Neural crest cell (in vitro differentiated cells): ENCODE results near the gene CKLF. TPM values are rescaled to one million over a fixed set of nuclear protein-coding genes. Genes with fewer than 3 reads are reported as not detected.
"Not testable (repeated sequence)": the region's sequence is repeated elsewhere in the genome, so short reads cannot be mapped to it uniquely, and the experiment has no call there.

Experiments
- DNase-seq: peaks from one replicate; pipeline ENCODE4 v3.0.0; 2021; ENCODE audit warnings: low read depth, mixed read lengths, low spot score
- H3K27ac Mint-ChIP-seq: one replicate; pipeline ENCODE4 v1.8.0; 2021; ENCODE audit warnings: mild to moderate bottlenecking, mixed read lengths; ENCODE audit not compliant: unreplicated experiment
- H3K27me3 Mint-ChIP-seq: 2 replicates; pipeline ENCODE4 v1.8.0; 2021; ENCODE audit warnings: low read depth, mild to moderate bottlenecking, mixed read lengths
- H3K36me3 Mint-ChIP-seq: 2 replicates; pipeline ENCODE4 v1.8.0; 2021; ENCODE audit warnings: low read depth, mild to moderate bottlenecking, mixed read lengths
- H3K4me1 Mint-ChIP-seq: 2 replicates; pipeline ENCODE4 v1.8.0; 2021; ENCODE audit warnings: mixed read lengths
- H3K4me3 Mint-ChIP-seq: one replicate; pipeline ENCODE4 v1.8.0; 2021; ENCODE audit warnings: mild to moderate bottlenecking, mixed read lengths
- H3K9me3 Mint-ChIP-seq: 2 replicates; pipeline ENCODE4 v1.8.0; 2021; ENCODE audit warnings: mixed read lengths
- CTCF ChIP-seq: fragments of 200-600 bp; sonication (generic); conservative IDR thresholded peaks from 2 replicates; pipeline ENCODE4 v1.5.0; 2021; ENCODE audit warnings: antibody characterized with exemption, mild to moderate bottlenecking
- total RNA-seq: library from RNA; stranded (reverse); gene quantifications from 2 replicates; pipeline ENCODE4 v1.2.1, GENCODE V29; 2021

CKLF gene
- total RNA-seq, 1 donor from 2014 or later: 51.2 TPM

GRCh38 chr16:66561381-66562080, 9.2 kb downstream of the CKLF start:
- Mint-ChIP-seq H3K9me3 (no peaks in the 10 kb centered on the region), H3K4me3 (no peak overlapping the region), H3K27ac (no peak overlapping the region), H3K27me3 (no peaks in the 10 kb centered on the region), H3K36me3 (peaks cover 12% of the 10 kb centered on the region), H3K4me1 (peaks cover 10% of the 10 kb centered on the region)
- no peak for TF ChIP-seq CTCF
- no peak for DNase-seq

- no peaks in the 10 kb centered on the region for H3K9me3 Mint-ChIP-seq
- no peak for TF ChIP-seq CTCF
- H3K36me3 Mint-ChIP-seq: peaks cover 16% of the 10 kb centered on the region
- no peak for DNase-seq
- no peaks in the 10 kb centered on the region for H3K27me3 Mint-ChIP-seq
- no peak overlapping the region for H3K4me3 Mint-ChIP-seq
- H3K4me1 Mint-ChIP-seq: peaks cover 10% of the 10 kb centered on the region
- no peak overlapping the region for H3K27ac Mint-ChIP-seq
Measured at GRCh38 chr16:66562409-66562808, 10.0 kb downstream of the CKLF start.

- H3K4me3 Mint-ChIP-seq: no peak overlapping the region
- TF ChIP-seq CTCF: no peak
- H3K4me1 Mint-ChIP-seq: peaks cover 10% of the 10 kb centered on the region
- no peak overlapping the region for H3K27ac Mint-ChIP-seq
- H3K27me3 Mint-ChIP-seq: no peaks in the 10 kb centered on the region
- DNase-seq: no peak
- no peaks in the 10 kb centered on the region for H3K9me3 Mint-ChIP-seq
- peaks cover 18% of the 10 kb centered on the region for H3K36me3 Mint-ChIP-seq
Measured at GRCh38 chr16:66562986-66563385, 10.6 kb downstream of the CKLF start.

GRCh38 chr16:66563574-66564334, 11.4 kb downstream of the CKLF start:
- Mint-ChIP-seq H3K4me1 (peaks cover 10% of the 10 kb centered on the region), H3K4me3 (no peak overlapping the region), H3K9me3 (no peaks in the 10 kb centered on the region), H3K27me3 (no peaks in the 10 kb centered on the region), H3K27ac (no peak overlapping the region), H3K36me3 (peaks cover 18% of the 10 kb centered on the region)
- no peak for DNase-seq
- TF ChIP-seq CTCF: no peak

- no peak for TF ChIP-seq CTCF
- no peak within 1 kb of the TSS for H3K27ac Mint-ChIP-seq
- H3K27me3 Mint-ChIP-seq: no peaks in the 10 kb centered on the region
- no peak within 1 kb of the TSS for H3K4me3 Mint-ChIP-seq
- no peaks in the 10 kb centered on the region for H3K9me3 Mint-ChIP-seq
- no peaks in the 10 kb centered on the region for H3K4me1 Mint-ChIP-seq
- no peak for DNase-seq
- H3K36me3 Mint-ChIP-seq: peaks cover 14% of the 10 kb centered on the region
Measured at GRCh38 chr16:66566051-66566901, 13.9 kb downstream of the CKLF start, which contains the start of gene CMTM1. CMTM1 (plus strand) TSS chr16:66566439; CDS start chr16:66566514, 75 bp downstream.

- H3K9me3 Mint-ChIP-seq: not testable (repeated sequence)
Measured at GRCh38 chr16:66567270-66567669, 14.9 kb downstream of the CKLF start.

More at GRCh38 chr16:66567270-66567669, 14.9 kb downstream of the CKLF start:
- DNase-seq, H3K4me1 Mint-ChIP-seq, H3K4me3 Mint-ChIP-seq, H3K27ac Mint-ChIP-seq, H3K27me3 Mint-ChIP-seq: not testable (repeated sequence)
- peaks cover 14% of the 10 kb centered on the region for H3K36me3 Mint-ChIP-seq
